Fibroblast of villous mesenchyme (primary cell): ENCODE data around the gene RPUSD2. TPM values are rescaled to one million over a fixed set of nuclear protein-coding genes. Genes with fewer than 3 reads are reported as not detected.

Experiments used
- DNase-seq: peaks from one replicate; pipeline ENCODE4 v3.0.0-alpha.2; 2010; ENCODE audit warnings: low read depth
- H3K4me3 ChIP-seq: 2 replicates; pipeline ENCODE4 v1.5.1; 2011; ENCODE audit warnings: low read depth, mild to moderate bottlenecking, low read length
- CTCF ChIP-seq: IDR thresholded peaks from 2 replicates; pipeline ENCODE4 v1.5.1; 2012; ENCODE audit warnings: low read depth, mild to moderate bottlenecking, low read length; ENCODE audit not compliant: insufficient read depth
- small RNA-seq: library from RNA; depleted of rRNA; stranded (forward); fragments of <200 nt; gene quantifications from one replicate; pipeline ENCODE3, GENCODE V24; 2012
- total RNA-seq: library from RNA; depleted of rRNA; stranded (reverse); fragments of >200 nt; gene quantifications from 2 replicates; pipeline ENCODE4 v1.2.3, GENCODE V29; 2012

Gene RPUSD2
- total RNA-seq, 1 donor = 11.2 TPM

- no peak for DNase-seq
- no peak for TF ChIP-seq CTCF
- H3K4me3 ChIP-seq = no peak overlapping the region
Observed at GRCh38 chr15:40613080-40613479, 44.0 kb downstream of the RPUSD2 start.

GRCh38 chr15:40618023-40618422, 48.9 kb downstream of the RPUSD2 start:
- no peak overlapping the region for H3K4me3 ChIP-seq
- TF ChIP-seq CTCF = no peak
- DNase-seq = no peak

- no peak for DNase-seq
- no peak overlapping the region for H3K4me3 ChIP-seq
- TF ChIP-seq CTCF = no peak
Observed at GRCh38 chr15:40618906-40619305, 49.8 kb downstream of the RPUSD2 start.

- DNase-seq = no peak
- no peak overlapping the region for H3K4me3 ChIP-seq
- no peak for TF ChIP-seq CTCF
Observed at GRCh38 chr15:40623361-40623760, 54.3 kb downstream of the RPUSD2 start.

Small RNA genes within 50 kb of the gene (small RNA-seq; reads per million reads assigned to genes)
- gene RF00017 (not detected), gene RN7SL376P (not detected), gene RNU6-516P (not detected)

Other genes starting within 250 kb of the RPUSD2 start
- gene INAFM2, start 245.6 kb upstream of the RPUSD2 start, total RNA-seq = 11.9 and 16.8 TPM in 2 replicates
- gene CCDC9B, start 228.4 kb upstream of the RPUSD2 start, total RNA-seq = 35.4 and 40.3 TPM in 2 replicates
- gene PHGR1, start 218.3 kb upstream of the RPUSD2 start, total RNA-seq = not detected in 2 replicates
- gene DISP2, start 211.1 kb upstream of the RPUSD2 start, total RNA-seq = under 0.01 TPM in 2 replicates
- 25.4 and 49.2 TPM in 2 replicates for gene KNSTRN, start 186.6 kb upstream of the RPUSD2 start, total RNA-seq
- 26.7 and 40.2 TPM in 2 replicates for gene IVD, start 163.5 kb upstream of the RPUSD2 start, total RNA-seq
- 9.3 and 11.2 TPM in 2 replicates for gene BAHD1, start 128.3 kb upstream of the RPUSD2 start, total RNA-seq
- 12.9 and 14.2 TPM in 2 replicates for gene CHST14, start 98.3 kb upstream of the RPUSD2 start, total RNA-seq
- 11.9 and 20.7 TPM in 2 replicates for gene CCDC32, start 4.3 kb upstream of the RPUSD2 start, total RNA-seq
- gene KNL1, start 24.9 kb downstream of the RPUSD2 start, total RNA-seq = 12.9 and 22.9 TPM in 2 replicates
- 3.5 and 4.2 TPM in 2 replicates for gene RAD51, start 125.9 kb downstream of the RPUSD2 start, total RNA-seq
- 17.3 and 17.4 TPM in 2 replicates for gene RMDN3, start 186.0 kb downstream of the RPUSD2 start, total RNA-seq
- 2.6 and 2.9 TPM in 2 replicates for gene GCHFR, start 194.8 kb downstream of the RPUSD2 start, total RNA-seq
- under 0.01 TPM in 1 of 2 replicates, not detected in the other for gene C15orf62, start 200.7 kb downstream of the RPUSD2 start, total RNA-seq
- 17.3 and 21.6 TPM in 2 replicates for gene ZFYVE19, start 237.8 kb downstream of the RPUSD2 start, total RNA-seq
- 24.5 and 30.7 TPM in 2 replicates for gene DNAJC17, start 238.2 kb downstream of the RPUSD2 start, total RNA-seq